Measurements from ENCODE around the gene TENT5C.

DNA sequence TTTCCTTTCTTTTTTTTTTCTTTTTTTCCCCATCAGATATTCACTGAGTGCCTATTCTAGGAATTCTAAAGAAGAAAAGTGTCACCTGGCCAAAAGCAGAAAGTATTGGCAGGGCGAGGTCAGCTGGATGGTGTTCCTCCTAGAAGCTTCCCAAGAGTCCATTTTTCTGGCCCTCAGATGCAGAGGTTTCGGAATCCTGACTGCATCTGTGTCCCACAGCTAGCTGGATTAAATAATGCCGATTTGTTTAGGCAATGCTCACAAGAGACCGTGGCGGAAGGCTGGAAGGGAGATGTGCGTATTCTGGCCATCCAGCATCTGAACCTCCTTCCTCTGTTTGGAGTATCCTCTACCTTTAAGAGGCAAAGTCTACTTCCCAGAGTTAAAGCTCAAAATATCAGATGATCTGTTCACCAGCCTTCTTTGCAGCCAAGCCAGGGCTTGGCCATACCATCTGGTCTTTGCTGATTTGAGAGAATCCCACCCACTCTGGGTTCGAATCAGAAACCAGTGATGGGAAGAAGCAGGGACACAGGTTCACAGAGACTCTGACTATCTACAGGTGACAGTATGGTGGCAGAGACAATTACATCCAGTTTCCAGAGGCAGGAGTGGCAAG, 5.4 kb upstream of the TENT5C start:
- TF ChIP-seq, protein P1, sequence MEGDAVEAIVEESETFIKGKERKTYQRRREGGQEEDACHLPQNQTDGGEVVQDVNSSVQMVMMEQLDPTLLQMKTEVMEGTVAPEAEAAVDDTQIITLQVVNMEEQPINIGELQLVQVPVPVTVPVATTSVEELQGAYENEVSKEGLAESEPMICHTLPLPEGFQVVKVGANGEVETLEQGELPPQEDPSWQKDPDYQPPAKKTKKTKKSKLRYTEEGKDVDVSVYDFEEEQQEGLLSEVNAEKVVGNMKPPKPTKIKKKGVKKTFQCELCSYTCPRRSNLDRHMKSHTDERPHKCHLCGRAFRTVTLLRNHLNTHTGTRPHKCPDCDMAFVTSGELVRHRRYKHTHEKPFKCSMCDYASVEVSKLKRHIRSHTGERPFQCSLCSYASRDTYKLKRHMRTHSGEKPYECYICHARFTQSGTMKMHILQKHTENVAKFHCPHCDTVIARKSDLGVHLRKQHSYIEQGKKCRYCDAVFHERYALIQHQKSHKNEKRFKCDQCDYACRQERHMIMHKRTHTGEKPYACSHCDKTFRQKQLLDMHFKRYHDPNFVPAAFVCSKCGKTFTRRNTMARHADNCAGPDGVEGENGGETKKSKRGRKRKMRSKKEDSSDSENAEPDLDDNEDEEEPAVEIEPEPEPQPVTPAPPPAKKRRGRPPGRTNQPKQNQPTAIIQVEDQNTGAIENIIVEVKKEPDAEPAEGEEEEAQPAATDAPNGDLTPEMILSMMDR (IDR thresholded peaks at IDR 0.05): no peak
- TF ChIP-seq POLR2A (IDR thresholded peaks at IDR 0.05): no peak

Data from suprapubic skin (tissue), 3 donors.